IMR-90 (cell line): ENCODE measurements around the gene RECQL5. TPM values are rescaled to one million over a fixed set of nuclear protein-coding genes. Genes with fewer than 3 reads are reported as not detected.

Experiments
- ATAC-seq: fragments of 200-7000 bp; cut with Tn5 transposase; 2 replicates; pipeline ENCODE4 v1.9.1; 2020; ENCODE audit warnings: low read depth, mild to moderate bottlenecking, moderate library complexity
- BruUV-seq: library from RNA; stranded (reverse); fragments of 400-500 nt; replicated peaks from 2 replicates; lab custom pipeline; 2021; lab: Mats Ljungman, UMichigan
- CTCF ChIA-PET: fragments of 300-600 bp; formaldehyde crosslinking; extraction: SDS; loops from one replicate; lab custom pipeline; 2021; ENCODE audit warnings: antibody characterized with exemption; lab: Yijun Ruan, JAX
- POLR2A ChIA-PET: fragments of 300-600 bp; sonication (Branson Sonifier 250); formaldehyde crosslinking; loops from one replicate; lab custom pipeline; 2022; ENCODE audit warnings: antibody characterized with exemption; ENCODE audit not compliant: unreplicated experiment; lab: Charles Lee
- DNase-seq: peaks from one replicate; pipeline ENCODE4 v3.0.0; 2013
- H2AFZ ChIP-seq: replicated peaks from 2 replicates; pipeline ENCODE3; 2013; ENCODE audit warnings: low read length, mild to moderate bottlenecking; ENCODE audit not compliant: poor library complexity
- H2AK5ac ChIP-seq: 2 replicates; pipeline ENCODE4 v1.6.1; 2013; ENCODE audit warnings: low read depth, low read length, inconsistent platforms
- H2AK9ac ChIP-seq: replicated peaks from 2 replicates; pipeline ENCODE3; 2013; ENCODE audit warnings: mild to moderate bottlenecking, low read depth, low read length, moderate library complexity; ENCODE audit not compliant: poor library complexity
- H2BK120ac ChIP-seq: 2 replicates; pipeline ENCODE4 v1.6.1; 2013; ENCODE audit warnings: low read depth, low read length, inconsistent platforms
- H2BK15ac ChIP-seq: 3 replicates; pipeline ENCODE4 v1.6.1; 2013; ENCODE audit warnings: low read depth, low read length, inconsistent platforms
- H2BK20ac ChIP-seq: 2 replicates; pipeline ENCODE4 v1.6.1; 2013; ENCODE audit warnings: low read depth, mild to moderate bottlenecking, inconsistent platforms, low read length, moderate library complexity
- H2BK5ac ChIP-seq: 2 replicates; pipeline ENCODE4 v1.6.1; 2013; ENCODE audit warnings: mild to moderate bottlenecking, low read depth, low read length, inconsistent platforms; ENCODE audit not compliant: poor library complexity, severe bottlenecking
- H3K14ac ChIP-seq: replicated peaks from 2 replicates; pipeline ENCODE4 v1.6.1; 2013; ENCODE audit warnings: low read depth, low read length, inconsistent platforms
- H3K18ac ChIP-seq: 2 replicates; pipeline ENCODE4 v1.6.1; 2013; ENCODE audit warnings: low read depth, low read length, control low read depth
- H3K23ac ChIP-seq: 2 replicates; pipeline ENCODE4 v1.6.1; 2013; ENCODE audit warnings: low read depth, low read length, inconsistent platforms
- H3K27ac ChIP-seq: 2 replicates; pipeline ENCODE4 v1.5.1; 2013; ENCODE audit warnings: mild to moderate bottlenecking, control low read depth, low read length; ENCODE audit not compliant: insufficient read depth
- H3K27me3 ChIP-seq: 2 replicates; pipeline ENCODE4 v1.6.1; 2013; ENCODE audit warnings: low read length; ENCODE audit not compliant: control insufficient read depth, insufficient read depth
- H3K36me3 ChIP-seq: 2 replicates; pipeline ENCODE4 v1.6.1; 2013; ENCODE audit warnings: low read length, mixed read lengths; ENCODE audit not compliant: control insufficient read depth, insufficient read depth
- H3K4ac ChIP-seq: 2 replicates; pipeline ENCODE4 v1.6.1; 2013; ENCODE audit warnings: low read depth, low read length, inconsistent platforms
- H3K4me1 ChIP-seq: 2 replicates; pipeline ENCODE4 v1.6.1; 2013; ENCODE audit warnings: low read length, mixed read lengths; ENCODE audit not compliant: control insufficient read depth, insufficient read depth
- H3K4me2 ChIP-seq: 2 replicates; pipeline ENCODE4 v1.6.1; 2013; ENCODE audit warnings: low read depth, mild to moderate bottlenecking, control low read depth, low read length, moderate library complexity
- H3K4me3 ChIP-seq: 2 replicates; pipeline ENCODE4 v1.5.1; 2013; ENCODE audit warnings: low read depth, mild to moderate bottlenecking, control low read depth, low read length, moderate library complexity; ENCODE audit not compliant: insufficient read depth
- H3K56ac ChIP-seq: 2 replicates; pipeline ENCODE4 v1.6.1; 2013; ENCODE audit warnings: low read length, inconsistent platforms; ENCODE audit not compliant: insufficient read depth; ENCODE audit errors: extremely low read depth
- H3K79me1 ChIP-seq, 2 experiments: 2 replicates each; pipeline ENCODE4 v1.6.1; 2013; ENCODE audit warnings: low read length in 2 of 2, inconsistent platforms in 1 of 2, low read depth in 1 of 2
- H3K9ac ChIP-seq: 2 replicates; pipeline ENCODE4 v1.6.1; 2013; ENCODE audit warnings: low read depth, low read length, control low read depth
- H3K9me1 ChIP-seq: 2 replicates; pipeline ENCODE4 v1.6.1; 2013; ENCODE audit warnings: low read length, inconsistent platforms; ENCODE audit not compliant: insufficient read depth
- H3K9me3 ChIP-seq: 2 replicates; pipeline ENCODE4 v1.6.1; 2013; ENCODE audit warnings: low read length; ENCODE audit not compliant: control insufficient read depth, insufficient read depth
- H4K20me1 ChIP-seq: 2 replicates; pipeline ENCODE4 v1.6.1; 2013; ENCODE audit warnings: low read length, inconsistent platforms; ENCODE audit not compliant: insufficient read depth
- H4K5ac ChIP-seq: 2 replicates; pipeline ENCODE4 v1.6.1; 2013; ENCODE audit warnings: mild to moderate bottlenecking, low read depth, low read length, control low read depth
- H4K8ac ChIP-seq, 2 experiments: 2 replicates each; pipeline ENCODE4 v1.6.1; 2013; ENCODE audit warnings: low read depth in 2 of 2, low read length in 2 of 2, control low read depth in 1 of 2, inconsistent platforms in 1 of 2
- H4K91ac ChIP-seq: 2 replicates; pipeline ENCODE4 v1.6.1; 2013; ENCODE audit warnings: low read depth, low read length, inconsistent platforms; ENCODE audit not compliant: insufficient read depth
- CEBPB ChIP-seq: IDR thresholded peaks from 2 replicates; pipeline ENCODE4 v1.6.1; 2012; ENCODE audit warnings: low read depth, low read length, improper control_type of control experiment
- FOS ChIP-seq: fragments of 150-350 bp; IDR thresholded peaks from 2 replicates; pipeline ENCODE4 v1.6.1; 2016; ENCODE audit warnings: low read depth, low read length
- MAFK ChIP-seq: IDR thresholded peaks from 2 replicates; pipeline ENCODE4 v1.6.1; 2012; ENCODE audit warnings: low read depth, low read length, improper control_type of control experiment
- MAZ ChIP-seq: IDR thresholded peaks from 2 replicates; pipeline ENCODE4 v1.6.1; 2012; ENCODE audit warnings: low read depth, mild to moderate bottlenecking, low read length, improper control_type of control experiment, moderate library complexity, borderline replicate concordance
- MXI1 ChIP-seq: IDR thresholded peaks from 2 replicates; pipeline ENCODE4 v1.6.1; 2012; ENCODE audit warnings: low read depth, mild to moderate bottlenecking, low read length, moderate library complexity, borderline replicate concordance
- NFE2L2 ChIP-seq: fragments of 150-350 bp; IDR thresholded peaks from 2 replicates; pipeline ENCODE4 v1.6.1; 2016; ENCODE audit warnings: low read depth, mild to moderate bottlenecking, low read length
- POLR2A ChIP-seq: IDR thresholded peaks from 2 replicates; pipeline ENCODE4 v1.6.1; 2012; ENCODE audit warnings: mild to moderate bottlenecking, low read depth, low read length
- RCOR1 ChIP-seq: IDR thresholded peaks from 2 replicates; pipeline ENCODE4 v1.6.1; 2012; ENCODE audit warnings: mild to moderate bottlenecking, low read length, improper control_type of control experiment; ENCODE audit not compliant: insufficient replicate concordance
- RFX5 ChIP-seq: IDR thresholded peaks from 2 replicates; pipeline ENCODE4 v1.8.0; 2012; ENCODE audit warnings: low read depth, mild to moderate bottlenecking, low read length, moderate library complexity
- SMC3 ChIP-seq: fragments of 150-350 bp; IDR thresholded peaks from 2 replicates; pipeline ENCODE4 v1.6.1; 2016; ENCODE audit warnings: low read depth, mild to moderate bottlenecking, antibody characterized with exemption, low read length, moderate library complexity
- WGBS, 2 experiments: methylation state at CpG; one replicate each; pipeline versions ENCODE4 v1.1.5 to v1.1.7; 2013; ENCODE audit warnings: missing lambda C conversion rate in 2 of 2; ENCODE audit not compliant: insufficient read length in 1 of 2; ENCODE audit errors: extremely low coverage in 2 of 2; 5-methylcytosine and 5-hydroxymethylcytosine counted together
- dilution Hi-C: fragments of 300-500 bp; cut with HindIII; formaldehyde crosslinking; loops from one replicate; pipeline ENCODE4 v1.14.3; 2018; ENCODE audit warnings: low sequenced_read_pairs; ENCODE audit not compliant: unreplicated experiment
- in situ Hi-C: fragments of 300-500 bp; cut with MboI; formaldehyde crosslinking; loops from 3 replicates; pipeline ENCODE4 v1.14.3; 2019; ENCODE audit warnings: low sequenced_read_pairs, inconsistent platforms, mixed read lengths
- intact Hi-C: fragments of 100-400 bp; cut with micrococcal nuclease; formaldehyde crosslinking; loops from 2 replicates; pipeline ENCODE4 v1.10.0; 2022
- polyA plus RNA-seq, 3 experiments: library from polyadenylated mRNA; depleted of rRNA; stranded (reverse); fragments of >200 nt; gene quantifications; 2 replicates each; pipeline ENCODE4 v1.2.3, GENCODE V29; 2012; ENCODE audit warnings: low replicate concordance in 1 of 3
- total RNA-seq: library from RNA; depleted of rRNA; stranded (reverse); fragments of >200 nt; gene quantifications from 2 replicates; pipeline ENCODE4 v1.2.3, GENCODE V29; 2012
- TF ChIP-seq, protein P1 (sequence below): fragments of 150-350 bp; IDR thresholded peaks from 2 replicates; pipeline ENCODE4 v1.6.1; 2017; ENCODE audit warnings: mild to moderate bottlenecking, antibody characterized with exemption, low read length, low read depth

Gene RECQL5
- total and polyA plus RNA-seq, 2 of the 4 experiments (the other 2 are of a cell fraction) = 7.3 to 23.7 TPM

DNA sequence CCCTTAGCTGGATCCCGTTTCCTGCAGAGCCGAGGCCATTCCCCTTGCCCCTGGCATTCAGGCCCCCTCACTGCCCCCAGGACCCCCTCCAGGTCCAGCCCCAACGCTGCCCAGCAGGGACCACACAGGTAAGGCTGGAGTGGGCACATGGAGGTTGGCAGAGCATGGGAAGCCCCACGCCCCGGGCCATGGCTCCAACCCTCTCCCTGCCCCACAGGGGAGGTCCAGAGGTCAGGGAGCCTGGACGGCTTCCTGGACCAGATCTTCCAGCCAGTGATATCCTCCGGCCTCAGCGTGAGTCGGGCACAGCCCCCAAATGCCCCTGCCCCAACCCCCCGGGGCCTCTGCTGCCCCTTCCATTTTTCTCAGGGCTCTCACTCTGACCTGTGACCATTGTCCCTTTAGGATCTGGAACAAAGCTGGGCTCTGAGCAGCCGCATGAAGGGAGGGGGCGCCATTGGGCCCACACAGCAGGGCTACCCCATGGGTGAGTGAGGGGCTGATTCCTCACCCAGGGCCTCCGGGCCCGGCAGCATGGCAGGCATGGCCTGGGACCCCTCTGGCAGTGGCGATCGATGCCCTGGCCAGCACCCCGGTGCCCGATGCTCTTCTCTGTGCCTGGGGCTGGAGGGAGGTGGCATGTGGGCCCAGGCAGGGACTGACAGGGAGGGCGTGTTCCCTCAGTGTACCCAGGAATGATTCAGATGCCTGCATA lies 52.2 kb downstream of the RECQL5 start:
- POLR2A ChIA-PET = no interaction called here
- no TSS peak for BruUV-seq
- CTCF ChIA-PET = interaction anchor here (0.9 to 1.1 kb wide), 2 partner anchors 13 to 18 kb away, joined by 3 read pairs; partner anchors contain the start of gene SMIM5
- Histone ChIP-seq H3K9me1 (no peaks in the 10 kb centered on the region), H2AK5ac (no peak overlapping the region), H3K4me2 (no peak overlapping the region), H3K79me1 (no peaks in the 10 kb centered on the region), H3K4me3 (no peak overlapping the region), H3K23ac (no peak overlapping the region), H2BK15ac (no peak overlapping the region), H2BK120ac (no peak overlapping the region), H4K91ac (no peak overlapping the region), H4K20me1 (no peaks in the 10 kb centered on the region), H3K9me3 (no peaks in the 10 kb centered on the region), H4K8ac (no peak overlapping the region), H3K36me3 (no peaks in the 10 kb centered on the region), H3K9ac (no peak overlapping the region), H3K27me3 (peaks cover 15% of the 10 kb centered on the region; the same call in 1 of the 2 replicates), H3K14ac (no peak overlapping the region), H2AFZ (no peak overlapping the region), H2BK5ac (no peak overlapping the region), H3K18ac (no peak overlapping the region), H3K27ac (no peak overlapping the region), H2AK9ac (no peak overlapping the region), H2BK20ac (no peak overlapping the region), H3K4ac (no peak overlapping the region), H4K5ac (no peak overlapping the region), H3K4me1 (no peaks in the 10 kb centered on the region), H3K56ac (no peak overlapping the region)
- DNase-seq (no peak), ATAC-seq (no peak)
- WGBS, 2 experiments = 72% methylated on average over 4 of the region's 19 CpGs; no CpG with 5 or more reads in 1 of the 2 experiments
- intact Hi-C loops (no loop called here), in situ Hi-C loops (no loop called here), dilution Hi-C loops (no loop called here)
- TF ChIP-seq MXI1 (no peak), CEBPB (no peak), SMC3 (no peak), FOS (no peak), MAFK (no peak), RCOR1 (no peak), NFE2L2 (no peak), MAZ (no peak), RFX5 (no peak), POLR2A (no peak)
- TF ChIP-seq, protein P1, sequence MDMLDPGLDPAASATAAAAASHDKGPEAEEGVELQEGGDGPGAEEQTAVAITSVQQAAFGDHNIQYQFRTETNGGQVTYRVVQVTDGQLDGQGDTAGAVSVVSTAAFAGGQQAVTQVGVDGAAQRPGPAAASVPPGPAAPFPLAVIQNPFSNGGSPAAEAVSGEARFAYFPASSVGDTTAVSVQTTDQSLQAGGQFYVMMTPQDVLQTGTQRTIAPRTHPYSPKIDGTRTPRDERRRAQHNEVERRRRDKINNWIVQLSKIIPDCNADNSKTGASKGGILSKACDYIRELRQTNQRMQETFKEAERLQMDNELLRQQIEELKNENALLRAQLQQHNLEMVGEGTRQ = no peak
